SU-DHL-6 (cell line): Measurements from ENCODE around the gene APC2.

ENCODE experiments used
- H2AFZ ChIP-seq: fragments of 200-600 bp; sonication (generic); 2 replicates; pipeline ENCODE4 v1.6.1; 2014; ENCODE audit warnings: low read depth, mild to moderate bottlenecking, moderate library complexity, mixed read lengths, antibody characterized with exemption, low read length; ENCODE audit not compliant: severe bottlenecking
- H3F3A ChIP-seq: fragments of 200-600 bp; shearing (Covaris generic); 2 replicates; pipeline ENCODE4 v1.6.0; 2016; ENCODE audit warnings: antibody characterized with exemption, mild to moderate bottlenecking; ENCODE audit not compliant: insufficient read depth
- H3K27ac ChIP-seq: fragments of 200-600 bp; sonication (generic); 2 replicates; pipeline ENCODE4 v1.5.1; 2016; ENCODE audit warnings: low read depth, mild to moderate bottlenecking, low read length, moderate library complexity, mixed read lengths
- H3K27me3 ChIP-seq: fragments of 200-600 bp; sonication (generic), shearing (Covaris generic); 2 replicates; pipeline ENCODE4 v1.6.0; 2014; ENCODE audit warnings: mild to moderate bottlenecking, low read length
- H3K36me3 ChIP-seq: fragments of 200-600 bp; sonication (generic); 2 replicates; pipeline ENCODE4 v1.6.1; 2014; ENCODE audit warnings: mild to moderate bottlenecking, low read length, mixed read lengths
- H3K4me2 ChIP-seq: fragments of 300-600, 200-600 bp; shearing (Covaris generic), sonication (generic); 2 replicates; pipeline ENCODE4 v1.6.0; 2014; ENCODE audit warnings: low read length, low read depth, mild to moderate bottlenecking; ENCODE audit not compliant: poor library complexity, severe bottlenecking
- H3K4me3 ChIP-seq: fragments of 200-600 bp; sonication (generic); 2 replicates; pipeline ENCODE4 v1.5.1; 2014; ENCODE audit warnings: antibody characterized with exemption, low read length, mild to moderate bottlenecking, mixed read lengths; ENCODE audit not compliant: insufficient read depth, poor library complexity, severe bottlenecking
- H3K79me2 ChIP-seq: fragments of 200-600 bp; sonication (generic); 2 replicates; pipeline ENCODE4 v1.6.1; 2014; ENCODE audit warnings: mild to moderate bottlenecking, low read length, moderate library complexity; ENCODE audit not compliant: insufficient read depth
- H3K9ac ChIP-seq: fragments of 200-600 bp; sonication (generic); 2 replicates; pipeline ENCODE4 v1.7.0; 2014; ENCODE audit warnings: mild to moderate bottlenecking, low read length
- H3K9me2 ChIP-seq: fragments of 200-600 bp; sonication (generic); replicated peaks from 2 replicates; pipeline ENCODE4 v1.6.1; 2014; ENCODE audit warnings: low read length; ENCODE audit not compliant: insufficient read depth
- H3K9me3 ChIP-seq: fragments of 200-600 bp; sonication (generic); 2 replicates; pipeline ENCODE4 v1.6.1; 2014; ENCODE audit warnings: low read length, mixed read lengths; ENCODE audit not compliant: insufficient read depth
- H4K20me1 ChIP-seq: fragments of 200-600 bp; sonication (generic); 2 replicates; pipeline ENCODE4 v1.6.1; 2014; ENCODE audit warnings: low read depth, mild to moderate bottlenecking, antibody characterized with exemption, low read length, moderate library complexity, mixed read lengths
- CTCF ChIP-seq: fragments of 200-600 bp; sonication (generic); IDR thresholded peaks from one replicate; pipeline ENCODE4 v1.5.1; 2017; ENCODE audit warnings: antibody characterized with exemption, mild to moderate bottlenecking, low read length, moderate library complexity; ENCODE audit not compliant: insufficient read depth, poor library complexity, severe bottlenecking
- EZH2phosphoT487 ChIP-seq: fragments of 200-600 bp; sonication (generic), shearing (Covaris generic); conservative IDR thresholded peaks from 2 replicates; pipeline ENCODE4 v1.6.1; 2018; ENCODE audit warnings: mild to moderate bottlenecking, antibody characterized with exemption, low read length, moderate library complexity, mixed read lengths

The APC2 gene

GRCh38 chr19:1522838-1523237 lies 72.9 kb downstream of the APC2 start:
- no peaks in the 10 kb centered on the region for H3F3A ChIP-seq
- H3K9ac ChIP-seq = no peak overlapping the region
- H3K9me2 ChIP-seq = no peaks in the 10 kb centered on the region
- no peaks in the 10 kb centered on the region for H3K9me3 ChIP-seq
- no peak overlapping the region for H3K4me2 ChIP-seq
- H3K27me3 ChIP-seq = no peaks in the 10 kb centered on the region
- no peaks in the 10 kb centered on the region for H4K20me1 ChIP-seq
- H3K4me3 ChIP-seq = no peak overlapping the region
- H2AFZ ChIP-seq = no peak overlapping the region
- TF ChIP-seq EZH2phosphoT487 (no peak), CTCF (no peak)
- no peak overlapping the region for H3K27ac ChIP-seq
- no peaks in the 10 kb centered on the region for H3K36me3 ChIP-seq
- H3K79me2 ChIP-seq = no peaks in the 10 kb centered on the region
